Activated naive CD4-positive, alpha-beta T cell treated with anti-CD3 and anti-CD28 coated beads for 36 hours (primary cell): ENCODE results near the gene BBS12. TPM values are rescaled to one million over a fixed set of nuclear protein-coding genes. Genes with fewer than 3 reads are reported as not detected.
"Not testable (repeated sequence)": the region's sequence is repeated elsewhere in the genome, so short reads cannot be mapped to it uniquely, and the experiment has no call there.

Experiments
- CTCF ChIA-PET: fragments of 350-600 bp; sonication (Branson Sonifier 250); formaldehyde crosslinking; loops from one replicate; lab custom pipeline; 2021; ENCODE audit warnings: antibody characterized with exemption; lab: Charles Lee
- DNase-seq: peaks from one replicate; pipeline ENCODE4 v3.0.0-alpha.2; 2020
- H3K27ac Mint-ChIP-seq: one replicate; pipeline ENCODE4 v1.8.0; 2021; ENCODE audit warnings: mild to moderate bottlenecking, mixed read lengths
- H3K27me3 Mint-ChIP-seq: one replicate; pipeline ENCODE4 v1.8.0; 2021; ENCODE audit warnings: low read depth, mixed read lengths
- H3K36me3 Mint-ChIP-seq: one replicate; pipeline ENCODE4 v1.8.0; 2021; ENCODE audit warnings: low read depth, mixed read lengths
- H3K4me1 Mint-ChIP-seq: one replicate; pipeline ENCODE4 v1.8.0; 2021; ENCODE audit warnings: low read depth, mixed read lengths
- H3K4me3 Mint-ChIP-seq: one replicate; pipeline ENCODE4 v1.8.0; 2021; ENCODE audit warnings: mild to moderate bottlenecking, moderate library complexity, mixed read lengths
- H3K9me3 Mint-ChIP-seq: one replicate; pipeline ENCODE4 v1.8.0; 2021; ENCODE audit warnings: mixed read lengths
- intact Hi-C: fragments of 100-400 bp; cut with micrococcal nuclease; formaldehyde crosslinking; loops from one replicate; pipeline ENCODE4 v1.15.1; 2023
- total RNA-seq, 2 experiments: library from RNA; stranded (reverse); gene quantifications; one replicate each; pipeline ENCODE4 v1.2.3, GENCODE V29; 2021

BBS12 gene
- total RNA-seq, 2 experiments from 2014 or later: 1.7 to 2.2 TPM

DNA sequence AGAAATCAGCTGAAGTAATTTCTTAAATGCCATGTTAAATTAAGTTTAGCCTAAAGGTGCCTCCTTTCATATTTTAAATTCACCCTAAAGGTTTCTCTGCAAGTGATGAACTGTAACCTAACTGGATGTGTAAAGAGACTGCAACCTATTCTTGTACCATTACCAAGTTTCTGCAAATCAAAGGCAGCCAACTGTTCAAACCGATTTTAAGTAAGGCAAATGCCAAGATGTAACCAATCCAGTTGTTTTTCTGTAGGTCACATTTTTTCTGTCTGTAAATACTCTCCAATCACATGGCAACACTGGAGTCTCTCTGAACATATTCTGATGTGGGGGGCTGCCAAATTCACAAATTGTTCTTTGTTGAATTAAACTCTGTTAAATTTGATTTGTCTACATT lies 51.8 kb downstream of the BBS12 start:
- Mint-ChIP-seq H3K9me3 (peaks cover 7% of the 10 kb centered on the region), H3K27ac (no peak overlapping the region), H3K4me3 (no peak overlapping the region), H3K27me3 (peaks cover 16% of the 10 kb centered on the region), H3K4me1 (peaks cover 19% of the 10 kb centered on the region), H3K36me3 (no peaks in the 10 kb centered on the region)
- CTCF ChIA-PET: interaction anchor here (1.8 kb wide), 1 partner anchor 26 kb away, joined by 6 read pairs; no protein-coding TSS in a partner anchor
- intact Hi-C loops: no loop called here
- no peak for DNase-seq

DNA sequence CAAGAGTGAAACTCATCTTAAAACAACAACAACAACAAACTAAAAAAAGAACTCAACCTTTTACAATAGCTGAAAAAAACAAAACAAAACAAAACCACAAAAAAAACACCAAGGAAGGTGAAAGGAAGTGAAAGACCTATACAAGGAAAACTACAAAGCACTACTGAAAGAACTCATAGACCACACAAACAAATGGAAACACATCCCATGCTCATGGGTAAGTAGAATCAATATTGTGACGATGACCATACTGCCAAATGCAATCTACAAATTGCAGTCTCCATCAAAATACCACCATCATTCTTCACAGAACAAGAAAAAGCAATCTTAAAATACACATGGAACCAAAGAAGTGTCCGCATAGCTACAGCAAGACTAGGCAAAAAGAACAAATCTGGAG lies 52.6 kb downstream of the BBS12 start:
- intact Hi-C loops: loop anchor here (5.0 kb wide), 1 partner anchor 273 kb away; no protein-coding TSS in a partner anchor
- H3K36me3 Mint-ChIP-seq: no peaks in the 10 kb centered on the region

DNA sequence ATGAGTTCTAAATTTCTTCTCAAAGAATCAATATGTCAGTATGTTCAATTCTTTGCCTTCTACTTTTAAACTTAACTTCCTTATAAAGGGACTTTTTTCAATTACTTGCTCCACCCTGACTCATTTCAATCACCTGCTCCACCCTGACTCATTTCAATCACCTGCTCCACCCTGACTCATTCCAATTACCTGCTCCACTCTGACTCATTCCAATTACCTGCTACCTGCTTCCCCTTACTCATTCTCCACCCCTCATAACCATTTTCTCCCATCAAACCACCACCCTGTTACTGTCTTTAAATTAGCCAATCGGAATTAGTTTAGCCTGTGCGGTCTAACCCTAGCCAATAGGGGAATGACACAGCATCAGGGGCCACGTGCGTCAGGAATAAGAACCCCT lies 53.8 kb downstream of the BBS12 start:
- intact Hi-C loops: loop anchor here (1.0 to 5.0 kb wide), 10 partner anchors 12 to 274 kb away; partner anchors contain the start of genes BBS12 and NUDT6
- peaks cover 16% of the 10 kb centered on the region for H3K27me3 Mint-ChIP-seq
- H3K4me3 Mint-ChIP-seq, CTCF ChIA-PET, H3K36me3 Mint-ChIP-seq, H3K9me3 Mint-ChIP-seq: not testable (repeated sequence)
- peaks cover 19% of the 10 kb centered on the region for H3K4me1 Mint-ChIP-seq
- DNase-seq: peak; percentile 72
- H3K27ac Mint-ChIP-seq: peak overlapping the region; percentile 6

More for the DNA sequence above, 52.6 kb downstream of the BBS12 start:
- Mint-ChIP-seq H3K27me3 (peaks cover 16% of the 10 kb centered on the region), H3K9me3 (peaks cover 7% of the 10 kb centered on the region), H3K27ac (no peak overlapping the region), H3K4me1 (peaks cover 19% of the 10 kb centered on the region), H3K4me3 (no peak overlapping the region)
- CTCF ChIA-PET: interaction anchor here (0.6 to 1.8 kb wide), 2 partner anchors 27 to 206 kb away, joined by 3 to 6 read pairs; no protein-coding TSS in a partner anchor
- no peak for DNase-seq

DNA sequence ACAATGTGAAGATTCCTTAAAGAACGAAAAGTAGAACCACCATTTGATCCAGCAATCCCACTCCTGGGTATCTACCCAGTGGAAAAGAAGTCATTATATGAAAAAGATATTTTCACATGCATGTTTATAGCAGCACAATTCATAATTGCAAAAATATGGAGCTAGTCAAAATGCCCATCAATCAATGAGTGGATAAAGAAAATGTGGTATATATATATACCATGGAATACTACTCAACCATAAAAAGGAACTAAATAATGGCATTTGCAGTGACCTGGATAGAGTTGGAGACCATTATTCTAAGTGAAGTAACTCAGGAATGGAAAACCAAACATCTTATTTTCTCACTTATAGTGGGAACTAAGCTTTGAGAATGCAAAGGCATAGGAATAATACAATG lies 54.4 kb downstream of the BBS12 start:
- not testable (repeated sequence) for H3K36me3 Mint-ChIP-seq, H3K9me3 Mint-ChIP-seq, DNase-seq, H3K27ac Mint-ChIP-seq, H3K4me3 Mint-ChIP-seq
- intact Hi-C loops: loop anchor here (1.0 to 5.0 kb wide), 10 partner anchors 11 to 275 kb away; partner anchors contain the start of genes BBS12 and NUDT6
- CTCF ChIA-PET: interaction anchor here (0.7 kb wide), 1 partner anchor 12 kb away, joined by 3 read pairs; no protein-coding TSS in a partner anchor
- Mint-ChIP-seq H3K27me3 (peaks cover 12% of the 10 kb centered on the region), H3K4me1 (peaks cover 19% of the 10 kb centered on the region)

DNA sequence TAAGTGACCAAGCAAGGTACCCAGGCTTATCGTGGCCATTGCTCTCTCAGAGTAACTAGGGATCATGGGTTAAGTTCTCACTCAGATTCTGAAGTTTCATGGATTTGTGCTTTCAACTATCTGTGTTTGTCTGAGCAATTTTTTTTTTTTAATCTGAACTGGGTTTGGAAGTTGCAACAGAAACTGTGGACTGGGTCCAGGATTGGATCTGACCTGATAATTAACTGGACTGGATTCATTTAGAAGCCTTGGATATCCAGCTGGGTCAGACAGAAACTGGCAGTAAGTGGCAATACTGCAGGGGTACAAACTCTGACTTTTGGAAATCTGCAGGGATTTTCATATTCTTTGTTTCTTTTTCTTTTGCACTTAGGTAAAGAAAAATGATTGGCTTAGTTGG lies 55.4 kb downstream of the BBS12 start:
- H3K9me3 Mint-ChIP-seq: peaks cover 7% of the 10 kb centered on the region
- no peak overlapping the region for H3K27ac Mint-ChIP-seq

DNA sequence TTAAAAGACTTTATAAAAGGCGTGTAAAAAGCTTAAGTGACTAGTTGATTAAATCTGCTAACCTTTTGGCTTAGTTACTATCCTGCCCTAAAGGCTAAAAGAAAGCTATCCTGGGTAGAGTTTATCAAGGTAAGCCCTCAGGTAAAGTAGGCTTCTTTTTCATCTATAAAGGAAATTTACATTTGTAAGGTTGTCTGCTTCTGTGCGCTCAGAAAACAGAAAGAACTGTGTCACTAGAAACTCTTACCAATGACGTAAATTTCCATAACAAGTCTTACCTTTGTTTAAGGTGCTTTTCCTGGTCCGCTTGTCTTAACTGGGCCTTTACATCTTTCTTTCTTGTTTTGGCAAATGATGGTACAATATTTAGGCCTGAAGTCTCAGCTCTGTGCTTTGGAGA lies 56.4 kb downstream of the BBS12 start:
- intact Hi-C loops: loop anchor here (5.0 kb wide), 1 partner anchor 277 kb away; no protein-coding TSS in a partner anchor
- no peak overlapping the region for H3K27ac Mint-ChIP-seq
- H3K27me3 Mint-ChIP-seq: no peaks in the 10 kb centered on the region
- peaks cover 7% of the 10 kb centered on the region for H3K9me3 Mint-ChIP-seq
- no peak for DNase-seq
- H3K4me1 Mint-ChIP-seq: peaks cover 17% of the 10 kb centered on the region
- CTCF ChIA-PET: interaction anchor here (0.6 to 1.4 kb wide), 3 partner anchors 22 to 1142 kb away, joined by 3 to 5 read pairs (median 4); no protein-coding TSS in a partner anchor
- no peak overlapping the region for H3K4me3 Mint-ChIP-seq
- H3K36me3 Mint-ChIP-seq: no peaks in the 10 kb centered on the region

More for the DNA sequence above, 55.4 kb downstream of the BBS12 start:
- no peak for DNase-seq
- Mint-ChIP-seq H3K4me1 (peaks cover 19% of the 10 kb centered on the region), H3K27me3 (peaks cover 7% of the 10 kb centered on the region), H3K36me3 (no peaks in the 10 kb centered on the region), H3K4me3 (no peak overlapping the region)
- CTCF ChIA-PET: no interaction called here
- intact Hi-C loops: loop anchor here (2.0 to 5.0 kb wide), 3 partner anchors 73 to 276 kb away; no protein-coding TSS in a partner anchor

DNA sequence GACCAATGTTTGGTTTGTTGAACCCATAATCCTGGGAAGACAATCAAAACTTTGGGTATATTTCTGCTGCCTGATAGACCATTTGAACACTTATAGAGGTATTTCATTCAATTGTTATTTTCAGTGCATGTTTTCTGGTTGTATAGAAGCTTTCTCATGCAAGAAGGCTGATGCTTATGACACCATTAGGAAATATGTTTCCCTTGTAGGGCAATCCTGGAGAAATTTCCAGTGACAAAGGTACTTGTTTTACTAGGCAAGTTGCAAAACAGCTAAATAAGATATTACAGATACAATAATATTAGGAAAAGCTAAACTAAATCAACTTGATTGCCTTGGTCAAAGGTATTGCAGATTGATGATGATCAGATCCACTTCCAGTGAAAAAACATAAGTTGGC lies 61.3 kb downstream of the BBS12 start:
- CTCF ChIA-PET: interaction anchor here (0.7 to 1.0 kb wide), 2 partner anchors 36 to 588 kb away, joined by 3 read pairs; no protein-coding TSS in a partner anchor
- H3K4me3 Mint-ChIP-seq: no peak overlapping the region
- no peak for DNase-seq
- peaks cover 4% of the 10 kb centered on the region for H3K4me1 Mint-ChIP-seq
- no peak overlapping the region for H3K27ac Mint-ChIP-seq
- no peaks in the 10 kb centered on the region for H3K9me3 Mint-ChIP-seq
- H3K27me3 Mint-ChIP-seq: no peaks in the 10 kb centered on the region
- intact Hi-C loops: no loop called here
- H3K36me3 Mint-ChIP-seq: no peaks in the 10 kb centered on the region

Other genes with a start within 250 kb of the BBS12 start
- gene IL21, start 111.6 kb upstream of the BBS12 start, total RNA-seq: 10 to 100 TPM; 49.9 to 53.1 TPM
- 1 to 10 TPM in 1 of 2 experiments, under 1 TPM in 1; 0.79 to 1.2 TPM for gene FGF2, start 94.1 kb downstream of the BBS12 start, total RNA-seq
- 1 to 10 TPM; 4.8 to 5.1 TPM for gene NUDT6, start 189.9 kb downstream of the BBS12 start, total RNA-seq